ENCODE results near the gene BAHCC1. TPM values are rescaled to one million over a fixed set of nuclear protein-coding genes. Genes with fewer than 3 reads are reported as not detected.
A peak's percentile ranks its signal among the peaks of the same experiment; 100 is the strongest.

The BAHCC1 gene
- total RNA-seq, 1 donor from 2014 or later, result 8.4 TPM

DNA sequence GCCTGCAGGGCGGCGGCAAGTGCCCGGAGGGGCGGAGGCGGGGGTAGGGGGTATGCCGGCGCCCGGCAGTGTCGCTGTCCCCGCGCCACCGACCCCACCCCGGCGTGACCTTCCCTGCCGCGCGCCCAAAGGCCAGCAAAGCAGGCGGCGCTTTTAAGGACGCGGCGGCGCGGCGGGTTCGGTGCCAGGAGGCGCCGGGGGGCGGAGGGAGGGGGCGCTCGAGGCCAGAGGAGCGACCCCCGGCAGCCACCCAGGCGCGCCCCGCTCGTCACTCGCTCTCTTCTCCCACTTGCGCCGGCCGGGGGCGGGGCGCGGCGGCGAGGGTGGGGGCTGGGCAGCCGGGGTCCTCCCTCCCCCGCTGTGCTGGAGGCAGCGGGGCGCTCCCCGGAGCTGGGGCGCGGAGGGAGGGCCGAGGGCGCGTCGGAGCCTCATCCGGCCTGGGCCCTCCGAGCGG lies 8.6 kb upstream of the BAHCC1 start:
- peak overlapping the region; percentile 73 to 83 (median 81) for H3K4me3 ChIP-seq (ENCODE audit: low read length in 3 of 3)
- peaks cover 0 to 3% (median 3%) of the 10 kb centered on the region in 3 donors for H3K36me3 ChIP-seq (ENCODE audit: control insufficient read depth in 3 of 3, insufficient read depth in 3 of 3, low read length in 3 of 3)
- H3K9ac ChIP-seq (ENCODE audit: low read depth in 1 of 3, low read length in 3 of 3), result peak overlapping the region; percentile 77 to 96 (median 94)
- peaks cover 0 to 2% (median 0%) of the 10 kb centered on the region in 3 donors for H3K27me3 ChIP-seq (ENCODE audit: control insufficient read depth in 3 of 3, insufficient read depth in 3 of 3, low read length in 3 of 3)
- peaks cover 36 to 45% (median 43%) of the 10 kb centered on the region in 3 donors for H3K4me1 ChIP-seq (ENCODE audit: control insufficient read depth in 3 of 3, insufficient read depth in 3 of 3, low read length in 3 of 3)
- peak overlapping the region; percentile 93 for H3K27ac ChIP-seq (ENCODE audit: low read depth, low read length)
- no peaks in the 10 kb centered on the region for H3K9me3 ChIP-seq (ENCODE audit: control insufficient read depth in 3 of 3, low read length in 3 of 3)

DNA sequence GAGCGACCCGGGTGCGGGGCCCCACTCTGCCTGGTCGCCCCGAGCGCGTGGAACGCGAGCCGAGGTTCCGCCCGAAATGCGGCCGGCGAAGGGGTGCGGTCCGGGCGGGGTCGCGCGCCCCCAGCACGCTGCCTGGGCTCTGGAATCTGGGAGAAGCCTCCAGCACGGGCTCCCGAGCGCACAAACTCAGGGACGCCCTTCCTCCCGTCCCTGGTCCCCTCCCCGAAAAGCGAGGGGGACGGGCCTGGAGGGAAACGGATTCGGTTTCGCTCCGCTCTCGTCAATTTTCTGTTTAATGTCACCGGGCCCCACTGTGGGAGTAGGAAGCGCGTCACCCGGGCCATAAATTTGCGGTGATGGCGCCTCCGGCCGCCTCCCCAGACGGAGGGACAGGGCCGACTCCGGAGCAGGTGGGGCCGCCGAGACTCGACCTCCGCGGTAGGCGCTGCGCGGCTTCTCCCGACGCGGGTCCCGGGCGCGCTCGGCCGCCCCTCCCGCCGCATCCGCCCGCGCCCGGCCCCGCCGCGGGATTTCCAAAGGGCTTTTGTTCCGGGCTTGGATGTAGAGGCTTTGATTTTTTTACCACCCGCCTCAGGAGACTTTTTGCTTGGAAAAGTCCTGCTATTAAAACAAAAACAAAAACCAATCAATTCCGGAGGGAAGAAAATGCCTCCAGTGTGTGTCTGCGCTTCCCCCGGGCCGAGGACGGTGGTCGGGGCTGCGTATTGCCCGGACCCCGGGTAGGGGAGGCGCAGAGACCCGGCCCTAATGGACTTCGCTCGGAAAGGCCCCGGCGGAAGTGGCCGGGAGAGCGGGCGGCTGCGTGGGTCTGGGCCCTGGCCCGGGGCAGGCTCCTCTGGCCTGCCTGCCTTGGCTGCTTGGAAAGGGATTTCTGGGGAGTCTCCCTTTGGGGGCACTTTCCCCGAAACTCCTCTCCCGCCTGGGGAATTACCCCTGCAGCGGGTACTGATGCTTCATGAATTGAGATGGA lies 7.9 kb upstream of the BAHCC1 start:
- Histone ChIP-seq H3K9ac (ENCODE audit: low read depth in 1 of 3, low read length in 3 of 3) (peak overlapping the region; percentile 77 to 96 (median 94)), H3K4me1 (ENCODE audit: control insufficient read depth in 3 of 3, insufficient read depth in 3 of 3, low read length in 3 of 3) (peaks cover 43 to 52% (median 50%) of the 10 kb centered on the region in 3 donors), H3K9me3 (ENCODE audit: control insufficient read depth in 3 of 3, low read length in 3 of 3) (no peaks in the 10 kb centered on the region), H3K27ac (ENCODE audit: low read depth, low read length) (peak overlapping the region; percentile 93), H3K4me3 (ENCODE audit: low read length in 3 of 3) (peak overlapping the region; percentile 73 to 83 (median 81)), H3K27me3 (ENCODE audit: control insufficient read depth in 3 of 3, insufficient read depth in 3 of 3, low read length in 3 of 3) (peaks cover 0 to 2% (median 0%) of the 10 kb centered on the region in 3 donors), H3K36me3 (ENCODE audit: control insufficient read depth in 3 of 3, insufficient read depth in 3 of 3, low read length in 3 of 3) (peaks cover 0 to 3% (median 3%) of the 10 kb centered on the region in 3 donors)

- H3K9ac ChIP-seq (ENCODE audit: low read depth in 1 of 3, low read length in 3 of 3), result peak overlapping the region; percentile 43 to 96 (median 94)
- H3K4me3 ChIP-seq (ENCODE audit: low read length in 3 of 3), result peak overlapping the region; percentile 70 to 83 (median 81)
These were observed 7.1 kb upstream of the BAHCC1 start for GRCh38 chr17:81388091-81388611.

DNA sequence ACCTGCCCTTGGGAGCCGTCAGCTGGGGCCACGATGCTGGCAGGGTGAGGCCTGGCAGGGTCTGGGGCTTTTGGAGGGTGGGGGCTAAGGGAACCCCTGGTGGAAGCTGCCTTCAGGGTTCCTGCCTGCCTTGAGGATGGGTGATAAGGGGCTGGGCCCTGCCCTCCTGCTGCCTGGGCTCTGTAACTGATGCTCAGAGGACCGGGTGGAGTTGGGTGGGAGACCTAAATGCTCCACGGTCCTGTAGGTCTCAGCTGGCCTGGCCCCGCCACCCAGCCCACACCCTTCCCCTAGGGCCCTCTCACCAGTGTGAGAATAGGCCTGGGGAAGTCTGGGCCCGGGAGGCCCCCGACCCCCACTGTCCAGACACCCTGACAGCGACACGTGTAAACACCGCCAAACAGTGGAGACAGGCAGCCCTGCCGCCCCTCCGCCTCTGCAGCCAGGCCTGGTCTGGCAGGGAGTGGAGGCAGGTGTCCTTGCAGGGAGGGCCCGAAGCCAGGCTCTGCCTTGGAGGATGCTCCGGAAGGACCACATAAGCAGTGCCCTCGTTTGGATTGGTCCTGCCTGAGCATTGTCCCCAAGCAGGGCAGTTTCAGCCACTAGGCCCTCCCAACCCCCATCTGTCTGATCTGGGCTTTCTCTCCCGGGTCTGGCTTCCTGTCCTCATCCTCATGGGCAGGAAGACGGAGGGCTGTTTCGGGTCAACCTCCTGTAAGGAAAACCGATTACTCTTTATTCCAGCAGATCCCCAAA lies 6.5 kb upstream of the BAHCC1 start:
- Histone ChIP-seq H3K4me1 (ENCODE audit: control insufficient read depth in 3 of 3, insufficient read depth in 3 of 3, low read length in 3 of 3) (peaks cover 46 to 60% (median 53%) of the 10 kb centered on the region in 3 donors), H3K9ac (ENCODE audit: low read depth in 1 of 3, low read length in 3 of 3) (peak overlapping the region; percentile 43 to 96 (median 94)), H3K27ac (ENCODE audit: low read depth, low read length) (peak overlapping the region; percentile 93), H3K4me3 (ENCODE audit: low read length in 3 of 3) (peak overlapping the region; percentile 70 to 83 (median 81)), H3K27me3 (ENCODE audit: control insufficient read depth in 3 of 3, insufficient read depth in 3 of 3, low read length in 3 of 3) (peaks cover 0 to 3% (median 2%) of the 10 kb centered on the region in 3 donors), H3K36me3 (ENCODE audit: control insufficient read depth in 3 of 3, insufficient read depth in 3 of 3, low read length in 3 of 3) (peaks cover 0 to 3% (median 3%) of the 10 kb centered on the region in 3 donors), H3K9me3 (ENCODE audit: control insufficient read depth in 3 of 3, low read length in 3 of 3) (no peaks in the 10 kb centered on the region)

More at GRCh38 chr17:81388091-81388611, 7.1 kb upstream of the BAHCC1 start:
- peaks cover 0 to 3% (median 3%) of the 10 kb centered on the region in 3 donors for H3K36me3 ChIP-seq (ENCODE audit: control insufficient read depth in 3 of 3, insufficient read depth in 3 of 3, low read length in 3 of 3)
- no peaks in the 10 kb centered on the region for H3K9me3 ChIP-seq (ENCODE audit: control insufficient read depth in 3 of 3, low read length in 3 of 3)
- H3K4me1 ChIP-seq (ENCODE audit: control insufficient read depth in 3 of 3, insufficient read depth in 3 of 3, low read length in 3 of 3), result peaks cover 46 to 59% (median 53%) of the 10 kb centered on the region in 3 donors
- H3K27ac ChIP-seq (ENCODE audit: low read depth, low read length), result peak overlapping the region; percentile 93
- H3K27me3 ChIP-seq (ENCODE audit: control insufficient read depth in 3 of 3, insufficient read depth in 3 of 3, low read length in 3 of 3), result peaks cover 0 to 2% (median 2%) of the 10 kb centered on the region in 3 donors

DNA sequence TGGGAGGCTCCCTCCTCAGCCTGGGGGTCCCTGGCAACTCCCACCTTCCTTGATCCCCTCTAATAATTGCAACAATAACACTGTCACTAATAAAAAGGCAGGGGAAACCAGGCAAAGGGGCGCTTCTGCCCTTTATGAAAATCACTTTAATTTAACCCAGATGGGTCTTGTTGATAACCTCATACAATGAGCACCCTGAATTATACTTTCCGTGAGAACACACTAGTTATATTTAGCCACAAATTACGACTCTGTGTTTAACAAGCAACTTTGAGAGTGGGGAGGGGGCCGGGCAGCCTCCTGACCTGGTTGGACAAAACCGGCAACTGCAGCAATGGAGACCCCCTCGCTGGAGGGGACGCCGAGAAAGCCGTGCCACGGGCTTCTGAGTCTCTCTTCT lies 5.7 kb upstream of the BAHCC1 start:
- peak overlapping the region in 1 of 3 donors; percentile 83 for H3K4me3 ChIP-seq (ENCODE audit: low read length in 3 of 3)

GRCh38 chr17:81390029-81390872 lies 5.0 kb upstream of the BAHCC1 start:
- Histone ChIP-seq H3K27ac (ENCODE audit: low read depth, low read length) (no peak overlapping the region), H3K9ac (ENCODE audit: low read depth in 1 of 3, low read length in 3 of 3) (peak overlapping the region in 1 of 3 donors; percentile 96)

More for the DNA sequence above, 5.7 kb upstream of the BAHCC1 start:
- peak overlapping the region in 1 of 3 donors; percentile 96 for H3K9ac ChIP-seq (ENCODE audit: low read depth in 1 of 3, low read length in 3 of 3)
- H3K36me3 ChIP-seq (ENCODE audit: control insufficient read depth in 3 of 3, insufficient read depth in 3 of 3, low read length in 3 of 3), result peaks cover 0 to 3% (median 3%) of the 10 kb centered on the region in 3 donors
- H3K27me3 ChIP-seq (ENCODE audit: control insufficient read depth in 3 of 3, insufficient read depth in 3 of 3, low read length in 3 of 3), result peaks cover 0 to 3% (median 0%) of the 10 kb centered on the region in 3 donors
- peak overlapping the region; percentile 93 for H3K27ac ChIP-seq (ENCODE audit: low read depth, low read length)
- H3K4me1 ChIP-seq (ENCODE audit: control insufficient read depth in 3 of 3, insufficient read depth in 3 of 3, low read length in 3 of 3), result peaks cover 52 to 67% (median 58%) of the 10 kb centered on the region in 3 donors
- H3K9me3 ChIP-seq (ENCODE audit: control insufficient read depth in 3 of 3, low read length in 3 of 3), result no peaks in the 10 kb centered on the region

DNA sequence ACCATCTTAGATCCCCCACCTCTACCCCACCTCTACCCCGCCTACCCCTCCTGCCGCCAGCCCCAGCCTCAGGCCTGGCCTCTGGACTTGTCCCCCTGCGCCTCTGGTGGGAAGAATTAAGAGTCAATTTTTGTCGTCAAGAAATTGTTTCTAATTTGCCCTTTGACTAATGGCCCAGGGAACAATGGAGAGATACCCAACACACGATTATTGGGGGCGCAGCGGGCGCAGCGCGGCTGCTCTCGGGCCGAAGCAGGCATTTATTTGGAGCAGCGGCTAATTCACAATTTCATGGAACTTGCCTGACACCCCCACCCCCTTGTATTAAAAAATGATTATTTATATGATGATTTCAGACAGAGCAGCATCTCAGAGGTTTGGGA lies 4.4 kb upstream of the BAHCC1 start:
- Histone ChIP-seq H3K4me1 (ENCODE audit: control insufficient read depth in 3 of 3, insufficient read depth in 3 of 3, low read length in 3 of 3) (peaks cover 55 to 73% (median 57%) of the 10 kb centered on the region in 3 donors), H3K27ac (ENCODE audit: low read depth, low read length) (peak overlapping the region; percentile 92), H3K36me3 (ENCODE audit: control insufficient read depth in 3 of 3, insufficient read depth in 3 of 3, low read length in 3 of 3) (peaks cover 0 to 3% (median 3%) of the 10 kb centered on the region in 3 donors), H3K9me3 (ENCODE audit: control insufficient read depth in 3 of 3, low read length in 3 of 3) (no peaks in the 10 kb centered on the region), H3K27me3 (ENCODE audit: control insufficient read depth in 3 of 3, insufficient read depth in 3 of 3, low read length in 3 of 3) (peaks cover 0 to 3% (median 0%) of the 10 kb centered on the region in 3 donors), H3K4me3 (ENCODE audit: low read length in 3 of 3) (no peak overlapping the region), H3K9ac (ENCODE audit: low read depth in 1 of 3, low read length in 3 of 3) (no peak overlapping the region)

More at GRCh38 chr17:81390029-81390872, 5.0 kb upstream of the BAHCC1 start:
- Histone ChIP-seq H3K4me3 (ENCODE audit: low read length in 3 of 3) (no peak overlapping the region), H3K4me1 (ENCODE audit: control insufficient read depth in 3 of 3, insufficient read depth in 3 of 3, low read length in 3 of 3) (peaks cover 59 to 72% (median 61%) of the 10 kb centered on the region in 3 donors), H3K36me3 (ENCODE audit: control insufficient read depth in 3 of 3, insufficient read depth in 3 of 3, low read length in 3 of 3) (peaks cover 0 to 3% (median 3%) of the 10 kb centered on the region in 3 donors), H3K27me3 (ENCODE audit: control insufficient read depth in 3 of 3, insufficient read depth in 3 of 3, low read length in 3 of 3) (peaks cover 0 to 3% (median 0%) of the 10 kb centered on the region in 3 donors), H3K9me3 (ENCODE audit: control insufficient read depth in 3 of 3, low read length in 3 of 3) (no peaks in the 10 kb centered on the region)

GRCh38 chr17:81391293-81391935 lies 3.8 kb upstream of the BAHCC1 start:
- Histone ChIP-seq H3K9ac (ENCODE audit: low read depth in 1 of 3, low read length in 3 of 3) (peak overlapping the region; percentile 85 to 96 (median 92)), H3K27ac (ENCODE audit: low read depth, low read length) (peak overlapping the region; percentile 92), H3K9me3 (ENCODE audit: control insufficient read depth in 3 of 3, low read length in 3 of 3) (no peaks in the 10 kb centered on the region), H3K36me3 (ENCODE audit: control insufficient read depth in 3 of 3, insufficient read depth in 3 of 3, low read length in 3 of 3) (peaks cover 0 to 3% (median 3%) of the 10 kb centered on the region in 3 donors), H3K4me3 (ENCODE audit: low read length in 3 of 3) (peak overlapping the region; percentile 65 to 72 (median 71)), H3K4me1 (ENCODE audit: control insufficient read depth in 3 of 3, insufficient read depth in 3 of 3, low read length in 3 of 3) (peaks cover 49 to 73% (median 52%) of the 10 kb centered on the region in 3 donors), H3K27me3 (ENCODE audit: control insufficient read depth in 3 of 3, insufficient read depth in 3 of 3, low read length in 3 of 3) (peaks cover 0 to 6% (median 0%) of the 10 kb centered on the region in 3 donors)
